CD14-positive monocyte (primary cell): ENCODE data around the gene CFAP53. TPM values are rescaled to one million over a fixed set of nuclear protein-coding genes. Genes with fewer than 3 reads are reported as not detected.

Experiments
- DNase-seq, 3 donors: peaks; one replicate each; pipeline ENCODE4 v3.0.0-alpha.2; 2011 to 2022
- H2AFZ ChIP-seq: 2 replicates; pipeline ENCODE4 v1.6.0; 2012; ENCODE audit warnings: mild to moderate bottlenecking, low read depth, low read length, inconsistent platforms; ENCODE audit not compliant: insufficient read depth, poor library complexity, severe bottlenecking
- H3K27ac ChIP-seq, 2 donors: 1 replicate in 1 of 2; 2 replicates in 1 of 2; pipeline ENCODE4 v1.5.1; 2012 to 2013; ENCODE audit warnings: low read length in 2 of 2, control low read depth in 1 of 2, inconsistent platforms in 1 of 2, low read depth in 1 of 2, mild to moderate bottlenecking in 1 of 2
- H3K27me3 ChIP-seq, 2 donors: one replicate each; pipeline versions ENCODE4 v1.6.0 to v1.6.1; 2011 to 2013; ENCODE audit warnings: low read length in 2 of 2; ENCODE audit not compliant: control insufficient read depth in 2 of 2, insufficient read depth in 2 of 2
- H3K36me3 ChIP-seq, 2 donors: replicated peaks in 1 of 2; 1 replicate in 1 of 2; 2 replicates in 1 of 2; pipeline versions ENCODE4 v1.5.1 to v1.6.1; 2012 to 2013; ENCODE audit warnings: low read length in 2 of 2, control low read depth in 1 of 2, inconsistent platforms in 1 of 2, mild to moderate bottlenecking in 1 of 2; ENCODE audit not compliant: insufficient read depth in 2 of 2, control insufficient read depth in 1 of 2
- H3K4me1 ChIP-seq, 2 donors: 1 replicate in 1 of 2; 2 replicates in 1 of 2; pipeline versions ENCODE4 v1.5.1 to v1.6.1; 2012 to 2013; ENCODE audit warnings: low read length in 2 of 2, control low read depth in 1 of 2, inconsistent platforms in 1 of 2, mild to moderate bottlenecking in 1 of 2, moderate library complexity in 1 of 2; ENCODE audit not compliant: insufficient read depth in 2 of 2, control insufficient read depth in 1 of 2
- H3K4me2 ChIP-seq: replicated peaks from 2 replicates; pipeline ENCODE3; 2012; ENCODE audit warnings: low read length, moderate library complexity, mild to moderate bottlenecking; ENCODE audit not compliant: poor library complexity, severe bottlenecking; ENCODE audit errors: extremely low read depth
- H3K4me3 ChIP-seq, 3 experiments: fragments of 200-600 bp in 1 of 3; sonication (generic) in 1 of 3; replicated peaks in 1 of 3; 1 replicate in 2 of 3; 2 replicates in 1 of 3; pipeline ENCODE4 v1.5.1; 2011 to 2013; ENCODE audit warnings: low read length in 3 of 3, mild to moderate bottlenecking in 3 of 3, control low read depth in 2 of 3, low read depth in 2 of 3, inconsistent platforms in 1 of 3, moderate library complexity in 1 of 3
- H3K79me2 ChIP-seq: 2 replicates; pipeline ENCODE4 v1.6.0; 2012; ENCODE audit warnings: mild to moderate bottlenecking, control low read depth, inconsistent platforms, low read length, moderate library complexity; ENCODE audit not compliant: insufficient read depth
- H3K9ac ChIP-seq: 2 replicates; pipeline ENCODE4 v1.6.0; 2017; ENCODE audit warnings: low read length, mild to moderate bottlenecking; ENCODE audit not compliant: insufficient read depth, poor library complexity, severe bottlenecking
- H3K9me3 ChIP-seq, 2 donors: replicated peaks in 1 of 2; 1 replicate in 1 of 2; 2 replicates in 1 of 2; pipeline versions ENCODE4 v1.5.1 to v1.6.1; 2012 to 2013; ENCODE audit warnings: low read length in 2 of 2, control low read depth in 1 of 2; ENCODE audit not compliant: control insufficient read depth in 1 of 2, insufficient read depth in 1 of 2
- H4K20me1 ChIP-seq: 2 replicates; pipeline ENCODE4 v1.6.0; 2012; ENCODE audit warnings: mild to moderate bottlenecking, low read length, control low read depth, moderate library complexity; ENCODE audit not compliant: insufficient read depth
- H3K27ac Mint-ChIP-seq, 7 donors: one replicate each; pipeline ENCODE4 v1.8.0; 2020; ENCODE audit warnings: mild to moderate bottlenecking in 7 of 7, mixed read lengths in 7 of 7, moderate library complexity in 6 of 7, inconsistent platforms in 2 of 7
- H3K27me3 Mint-ChIP-seq, 3 donors: one replicate each; pipeline ENCODE4 v1.8.0; 2021 to 2022; ENCODE audit warnings: low read depth in 3 of 3, mild to moderate bottlenecking in 3 of 3, mixed read lengths in 3 of 3, moderate library complexity in 3 of 3, inconsistent platforms in 1 of 3
- H3K36me3 Mint-ChIP-seq, 2 donors: one replicate each; pipeline ENCODE4 v1.8.0; 2020; ENCODE audit warnings: mixed read lengths in 2 of 2, inconsistent platforms in 1 of 2, mild to moderate bottlenecking in 1 of 2
- H3K4me1 Mint-ChIP-seq: one replicate; pipeline ENCODE4 v1.8.0; 2020; ENCODE audit warnings: mild to moderate bottlenecking, mixed read lengths
- H3K4me3 Mint-ChIP-seq, 2 donors: one replicate each; pipeline ENCODE4 v1.8.0; 2020; ENCODE audit warnings: mild to moderate bottlenecking in 2 of 2, mixed read lengths in 2 of 2, moderate library complexity in 1 of 2
- H3K9me3 Mint-ChIP-seq, 7 donors: one replicate each; pipeline ENCODE4 v1.8.0; 2020 to 2022; ENCODE audit warnings: mixed read lengths in 7 of 7, mild to moderate bottlenecking in 6 of 7, moderate library complexity in 6 of 7, inconsistent platforms in 2 of 7
- CTCF ChIP-seq: fragments of 200-600 bp; IDR thresholded peaks from one replicate; pipeline ENCODE4 v1.8.0; 2022; ENCODE audit warnings: antibody characterized with exemption, mild to moderate bottlenecking
- WGBS: methylation state at CpG from one replicate; pipeline ENCODE4 v1.1.5; 2013; ENCODE audit warnings: missing lambda C conversion rate; ENCODE audit not compliant: insufficient coverage; 5-methylcytosine and 5-hydroxymethylcytosine counted together
- intact Hi-C, 2 donors: fragments of 100-400 bp; cut with micrococcal nuclease; formaldehyde crosslinking; loops; one replicate each; pipeline versions ENCODE4 v1.15.0 to v1.15.1; 2023
- polyA plus RNA-seq, 3 donors: library from polyadenylated mRNA; depleted of rRNA in 1 of 3; unstranded in 2 of 3; stranded (reverse) in 1 of 3; fragments of 300-500 nt in 2 of 3; fragments of >200 nt in 1 of 3; fragmentation: Illumina TruSeq in 2 of 3; gene quantifications; 1 replicate in 2 of 3; 2 replicates in 1 of 3; pipeline ENCODE4 v1.2.3, GENCODE V29; 2012 to 2021

Gene CFAP53
- polyA plus RNA-seq, 3 donors: 0.08 to 0.14 TPM; not detected in 1

GRCh38 chr18:50274044-50274442 is 7.7 kb upstream of the CFAP53 start:
- Mint-ChIP-seq H3K4me1 (peaks cover 4% of the 10 kb centered on the region), H3K27me3 (peaks cover 0 to 3% (median 0%) of the 10 kb centered on the region in 3 donors), H3K27ac (peak overlapping the region in 1 of 7 donors; percentile 73), H3K36me3 (peaks cover 77 to 84% of the 10 kb centered on the region in 2 donors), H3K9me3 (peaks cover 0 to 2% (median 0%) of the 10 kb centered on the region in 7 donors), H3K4me3 (no peak overlapping the region)
- Histone ChIP-seq H4K20me1 (no peaks in the 10 kb centered on the region), H3K4me1 (peaks cover 0 to 5% of the 10 kb centered on the region in 2 donors), H3K79me2 (peaks cover 14% of the 10 kb centered on the region), H3K4me2 (no peak overlapping the region), H3K4me3 (no peak overlapping the region), H3K27me3 (no peaks in the 10 kb centered on the region), H3K27ac (no peak overlapping the region), H2AFZ (no peak overlapping the region), H3K9me3 (no peaks in the 10 kb centered on the region), H3K9ac (no peak overlapping the region), H3K36me3 (peaks cover 85 to 97% of the 10 kb centered on the region in 2 donors)
- intact Hi-C loops: no loop called here
- TF ChIP-seq CTCF: no peak
- WGBS: 97% methylated on average over 12 of the region's 17 CpGs
- DNase-seq: no peak

GRCh38 chr18:50273203-50274043 is 7.1 kb upstream of the CFAP53 start:
- H3K9ac ChIP-seq: no peak overlapping the region
- Mint-ChIP-seq H3K9me3 (peaks cover 0 to 2% (median 0%) of the 10 kb centered on the region in 7 donors), H3K27ac (peak overlapping the region in 4 of 7 donors; percentile 10 to 76 (median 44)), H3K36me3 (peaks cover 78 to 84% of the 10 kb centered on the region in 2 donors), H3K27me3 (peaks cover 0 to 3% (median 0%) of the 10 kb centered on the region in 3 donors), H3K4me3 (no peak overlapping the region), H3K4me1 (peaks cover 5% of the 10 kb centered on the region)
- no peaks in the 10 kb centered on the region for H4K20me1 ChIP-seq
- no peak overlapping the region for H2AFZ ChIP-seq
- H3K4me3 ChIP-seq: no peak overlapping the region
- DNase-seq: no peak
- H3K4me2 ChIP-seq: no peak overlapping the region
- peaks cover 0 to 9% of the 10 kb centered on the region in 2 donors for H3K4me1 ChIP-seq
- H3K9me3 ChIP-seq: no peaks in the 10 kb centered on the region
- H3K27me3 ChIP-seq: no peaks in the 10 kb centered on the region
- 98% methylated on average over 16 of the region's 23 CpGs for WGBS
- intact Hi-C loops: no loop called here
- TF ChIP-seq CTCF: no peak
- no peak overlapping the region for H3K27ac ChIP-seq
- peaks cover 84 to 94% of the 10 kb centered on the region in 2 donors for H3K36me3 ChIP-seq
- H3K79me2 ChIP-seq: peaks cover 8% of the 10 kb centered on the region
